Activated CD8-positive, alpha-beta memory T cell treated with anti-CD3 and anti-CD28 coated beads for 1 hour (primary cell): Measurements from ENCODE around the gene PTPRM.

Source experiments
- DNase-seq, 2 donors: peaks; one replicate each; pipeline ENCODE4 v3.0.0-alpha.2; 2020; ENCODE audit warnings: low read depth in 1 of 2; ENCODE audit errors: extremely low read depth in 1 of 2

PTPRM gene

GRCh38 chr18:7787339-7787738, 220.2 kb downstream of the PTPRM start:
- DNase-seq: no peak

- DNase-seq: no peak
Observed at GRCh38 chr18:7789856-7790552, 222.9 kb downstream of the PTPRM start.

DNA sequence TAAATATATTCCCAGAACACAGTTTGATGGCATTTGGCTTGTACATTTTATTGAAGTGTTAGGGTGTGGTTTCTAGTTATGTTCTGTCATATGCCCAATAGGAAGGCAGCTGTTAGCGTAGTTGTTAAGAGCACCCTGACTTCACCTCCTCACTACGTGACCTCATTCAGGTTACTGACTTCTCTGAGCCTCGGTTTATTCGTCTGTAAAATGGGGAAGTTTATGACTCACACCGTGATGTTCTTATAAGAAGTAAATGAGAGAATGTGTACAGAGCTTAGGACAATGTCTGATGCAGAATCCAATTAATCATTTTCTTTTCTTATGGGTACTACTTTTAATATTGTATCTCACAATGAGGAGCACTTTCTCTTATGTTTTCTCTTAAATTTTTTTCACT, 226.0 kb downstream of the PTPRM start:
- no peak for DNase-seq

DNA sequence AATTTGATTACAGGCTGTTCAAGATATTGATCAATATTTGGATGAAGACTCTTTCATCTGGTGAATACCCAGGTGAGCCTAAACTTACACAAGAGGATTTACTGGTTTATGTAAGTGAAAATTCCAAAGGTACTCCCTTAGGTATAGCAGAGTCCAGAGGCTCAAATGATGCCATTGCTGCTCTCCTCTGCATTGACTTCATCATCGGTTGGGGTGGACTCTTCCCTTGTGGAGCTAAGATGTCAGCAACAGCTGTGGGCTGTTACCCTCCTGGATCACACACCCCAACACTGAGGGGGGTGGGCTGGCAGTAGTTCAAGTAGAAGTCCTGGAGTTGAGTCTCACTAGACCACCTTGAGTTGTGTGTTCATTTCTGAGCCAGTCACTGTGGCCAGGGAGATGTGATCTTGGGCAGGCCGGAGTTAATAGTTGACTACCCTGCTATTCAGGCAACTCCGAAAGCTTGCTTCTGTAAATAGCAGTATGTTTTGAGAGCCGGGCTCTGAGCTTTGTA, 236.9 kb downstream of the PTPRM start:
- DNase-seq: no peak

DNA sequence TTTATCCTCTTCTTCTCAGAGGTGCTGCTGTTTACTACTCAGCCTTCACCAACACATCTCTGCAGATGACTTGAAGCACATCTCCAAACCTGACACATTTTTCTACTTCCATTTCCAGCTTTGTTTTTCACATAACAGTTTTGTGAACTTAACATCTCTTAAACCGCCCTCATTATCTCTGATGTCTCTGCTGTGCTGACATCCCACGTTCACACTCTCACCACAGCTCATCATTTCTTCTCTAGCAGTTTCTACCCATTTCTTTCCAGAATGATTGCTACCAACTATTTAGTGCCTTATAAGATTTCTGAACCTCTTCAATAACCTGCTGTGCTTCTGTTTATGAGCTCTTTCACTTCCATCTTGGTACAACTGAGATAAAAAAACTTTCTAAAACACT, 238.0 kb downstream of the PTPRM start:
- DNase-seq: no peak

DNA sequence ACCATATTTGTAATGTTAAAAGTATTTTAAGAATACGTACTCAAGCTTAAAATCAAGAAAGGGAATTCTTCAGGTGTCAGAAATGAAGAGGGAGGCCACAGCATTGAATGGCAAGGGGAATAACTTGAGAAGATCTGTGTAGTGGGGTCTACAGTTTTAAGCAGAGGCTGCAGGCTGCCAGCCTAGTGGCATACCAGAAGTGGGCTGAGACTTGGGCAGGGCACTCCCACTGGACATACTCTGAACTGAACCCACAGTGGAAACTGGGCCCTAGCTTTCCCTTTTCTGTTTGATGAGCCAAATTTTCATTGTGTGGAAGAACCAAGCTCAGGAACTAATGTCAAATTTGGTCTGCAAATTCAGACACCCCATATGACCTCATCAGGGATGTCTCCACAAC, 238.8 kb downstream of the PTPRM start:
- DNase-seq: no peak

GRCh38 chr18:7807936-7808453, 240.9 kb downstream of the PTPRM start:
- DNase-seq: no peak

GRCh38 chr18:7808992-7809391, 241.9 kb downstream of the PTPRM start:
- no peak for DNase-seq

DNA sequence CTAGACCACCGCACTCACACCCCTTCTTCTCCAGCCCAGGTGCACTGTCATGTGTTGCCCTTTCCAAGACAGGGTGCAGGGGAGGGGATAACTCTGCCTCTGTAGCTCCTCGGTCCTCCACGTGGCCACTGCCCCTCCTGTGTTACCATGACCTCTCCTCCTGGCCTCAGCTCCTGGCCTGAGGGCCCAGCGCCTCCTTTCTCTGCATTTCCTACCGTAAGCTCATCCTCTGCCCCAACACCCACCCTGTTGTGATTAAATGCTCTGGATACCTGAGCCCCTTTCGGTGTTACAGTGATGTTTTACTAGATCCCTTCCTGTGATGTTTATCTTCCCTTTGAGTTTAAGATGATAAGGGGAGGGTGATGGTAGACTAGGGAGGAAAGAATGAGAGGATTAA, 242.3 kb downstream of the PTPRM start:
- DNase-seq: no peak

GRCh38 chr18:7809978-7810377, 242.9 kb downstream of the PTPRM start:
- no peak for DNase-seq

DNA sequence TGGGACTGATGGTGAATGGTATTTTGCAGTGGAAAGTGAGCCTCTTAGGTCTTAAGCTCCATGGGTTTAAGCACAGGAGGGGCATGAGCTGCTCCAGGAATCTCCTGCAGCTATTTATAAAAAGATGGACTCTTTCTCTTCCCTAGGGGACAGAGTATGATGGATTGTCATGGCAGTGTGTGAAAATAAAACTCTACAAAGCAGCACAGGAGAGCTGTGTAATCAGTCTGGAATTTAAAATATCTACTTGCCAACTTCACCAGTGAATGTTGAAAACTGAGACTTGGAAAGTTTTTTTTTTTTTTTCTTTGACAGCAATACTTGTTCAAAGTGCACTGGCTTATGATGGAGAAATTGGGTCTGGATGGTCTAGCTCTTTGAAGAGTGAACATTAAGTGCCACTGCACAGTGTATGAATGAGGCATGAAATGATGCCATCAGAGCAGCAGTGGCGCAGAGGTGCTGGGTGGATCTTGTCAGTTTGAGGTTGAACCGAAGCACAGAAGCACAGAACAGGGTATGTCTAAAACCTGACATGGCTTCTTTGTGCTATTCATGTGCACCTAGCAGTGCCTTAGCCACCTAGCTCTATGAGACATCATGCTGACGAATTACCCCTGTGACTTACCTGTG, 245.4 kb downstream of the PTPRM start:
- no peak for DNase-seq

DNA sequence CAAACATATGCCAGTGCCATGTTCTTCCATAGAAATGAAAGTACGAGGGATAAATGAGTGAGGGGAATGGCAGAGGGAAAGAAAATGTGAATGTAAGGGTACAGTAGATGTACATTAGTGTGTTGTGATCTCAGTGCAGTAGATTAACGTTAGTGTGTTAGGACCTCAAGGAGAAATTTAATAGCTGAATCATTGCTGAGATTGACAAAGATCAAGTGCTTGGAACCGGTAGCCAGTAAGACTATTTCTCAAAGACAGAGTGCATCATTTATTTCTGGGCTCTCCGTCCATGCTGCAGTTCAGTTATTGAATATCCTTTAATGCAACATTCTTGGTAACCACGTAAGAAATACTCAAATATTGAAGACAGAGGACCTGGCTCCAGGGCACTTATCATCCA, 246.0 kb downstream of the PTPRM start:
- no peak for DNase-seq

- no peak for DNase-seq
Observed at GRCh38 chr18:7814754-7815315, 247.7 kb downstream of the PTPRM start.

DNA sequence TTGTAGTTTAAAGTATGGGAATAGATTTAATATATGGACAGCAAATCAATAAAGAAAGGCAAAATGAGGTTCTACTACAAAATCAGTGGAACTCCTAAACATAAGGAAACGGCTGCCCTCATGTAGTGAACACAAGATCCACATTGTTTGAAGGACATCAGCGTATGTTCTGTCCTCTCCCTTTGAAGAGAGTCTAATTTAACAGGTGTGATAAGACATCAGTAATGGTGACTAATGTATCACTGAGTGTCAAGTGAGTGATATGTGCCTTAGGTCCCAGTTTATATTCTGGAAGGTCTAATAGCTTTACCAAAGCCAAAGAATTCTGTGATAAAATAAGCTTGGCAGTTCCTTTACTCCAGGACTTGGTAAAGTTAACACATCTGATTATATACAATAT, 248.7 kb downstream of the PTPRM start:
- no peak for DNase-seq

GRCh38 chr18:7817575-7818230, 250.6 kb downstream of the PTPRM start:
- no peak for DNase-seq

GRCh38 chr18:7821784-7822183, 254.7 kb downstream of the PTPRM start:
- DNase-seq: no peak

GRCh38 chr18:7822435-7823331, 255.6 kb downstream of the PTPRM start:
- DNase-seq: no peak

- DNase-seq: no peak
Observed at GRCh38 chr18:7824970-7825369, 257.9 kb downstream of the PTPRM start.

- no peak for DNase-seq
Observed at GRCh38 chr18:7830468-7830867, 263.4 kb downstream of the PTPRM start.

DNA sequence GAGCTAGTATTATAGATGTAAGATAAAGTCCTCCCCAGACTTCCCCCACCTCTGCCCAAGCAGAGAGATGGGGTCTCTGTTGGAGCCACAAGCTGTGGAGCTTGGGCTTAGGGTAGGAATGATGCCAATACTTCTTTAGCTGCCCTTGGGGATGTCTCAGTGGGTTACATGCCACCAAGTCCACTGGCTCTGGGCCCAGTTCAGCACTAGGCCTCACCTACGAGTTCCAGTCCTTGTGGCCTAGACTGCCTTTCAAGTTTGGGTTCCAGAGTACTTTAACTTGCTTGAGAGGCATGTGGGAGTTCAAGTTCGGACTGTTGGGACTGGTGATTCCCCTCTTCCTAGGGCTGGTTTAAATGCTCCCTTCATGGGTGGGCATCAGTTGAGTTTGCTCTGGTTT, 272.4 kb downstream of the PTPRM start:
- DNase-seq: no peak

DNA sequence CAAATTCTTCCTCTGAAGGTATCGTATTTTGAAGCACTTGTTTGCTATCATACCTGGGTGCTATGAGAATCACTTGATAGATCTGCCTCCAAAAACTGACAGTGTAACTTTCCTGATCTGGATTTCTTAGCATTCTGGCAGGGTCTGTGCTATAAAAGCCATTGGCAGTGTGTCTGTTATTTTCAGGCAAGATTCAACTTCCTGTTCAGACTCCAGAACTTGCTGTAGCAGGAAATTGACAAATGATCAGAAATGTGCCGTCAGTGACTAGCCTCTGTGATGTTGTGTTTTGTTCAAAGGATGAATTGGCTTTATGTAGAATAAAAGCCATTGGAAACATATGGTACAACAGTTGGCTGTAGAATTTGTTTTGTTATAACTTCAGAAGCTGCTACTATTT, 273.3 kb downstream of the PTPRM start:
- DNase-seq: no peak
